ENCODE measurements around the gene STK33.
"Not testable (repeated sequence)": the region's sequence is repeated elsewhere in the genome, so short reads cannot be mapped to it uniquely, and the experiment has no call there.

STK33 gene

GRCh38 chr11:8543278-8543677 lies 50.8 kb downstream of the STK33 start:
- DNase-seq (ENCODE audit: low spot score) = no peak

- no peak for DNase-seq (ENCODE audit: low spot score)
Measured at GRCh38 chr11:8541448-8541847, 52.6 kb downstream of the STK33 start.

GRCh38 chr11:8533332-8533731 lies 60.7 kb downstream of the STK33 start:
- peak; percentile 1 for DNase-seq (ENCODE audit: low spot score)

- DNase-seq (ENCODE audit: low spot score) = no peak
Measured at GRCh38 chr11:8532475-8532874, 61.6 kb downstream of the STK33 start.

DNA sequence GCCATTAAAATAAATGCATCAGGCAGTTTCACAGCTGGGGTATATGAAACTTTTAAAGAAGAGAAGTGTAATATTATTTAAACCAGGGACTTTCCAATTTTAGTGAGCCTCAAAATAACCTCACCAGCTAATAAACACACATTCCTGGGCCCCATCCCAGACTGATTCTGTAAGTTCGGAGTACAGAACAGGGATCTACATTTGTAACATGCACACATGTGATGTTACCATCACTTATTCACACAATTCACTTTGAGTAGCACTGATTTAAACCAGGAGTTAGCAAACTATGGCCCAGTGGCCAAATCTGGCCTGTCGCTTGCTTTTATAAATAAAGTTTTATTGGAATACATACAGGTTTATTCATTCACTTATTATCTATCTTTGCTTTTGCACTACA lies 62.0 kb downstream of the STK33 start:
- DNase-seq (ENCODE audit: low spot score) = no peak

DNA sequence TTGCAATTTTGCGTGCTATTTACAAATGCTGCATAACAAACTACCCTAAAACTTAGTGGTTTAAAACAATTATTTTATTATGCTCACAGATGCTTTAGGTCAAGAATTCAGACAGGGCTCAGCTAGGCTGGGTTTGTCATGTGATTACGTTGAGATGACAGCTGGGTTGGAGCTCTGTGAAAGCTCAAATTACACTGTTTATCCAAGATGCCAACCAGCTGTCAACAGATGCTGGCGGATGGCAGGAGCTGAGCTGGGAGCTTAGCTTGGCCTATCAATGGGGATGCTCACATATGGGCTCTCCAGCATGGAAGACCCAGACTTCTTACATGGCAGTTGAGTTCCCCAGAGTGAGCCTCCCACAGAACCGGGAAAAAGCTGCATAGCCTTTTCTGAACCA lies 62.7 kb downstream of the STK33 start:
- DNase-seq (ENCODE audit: low spot score) = no peak

DNA sequence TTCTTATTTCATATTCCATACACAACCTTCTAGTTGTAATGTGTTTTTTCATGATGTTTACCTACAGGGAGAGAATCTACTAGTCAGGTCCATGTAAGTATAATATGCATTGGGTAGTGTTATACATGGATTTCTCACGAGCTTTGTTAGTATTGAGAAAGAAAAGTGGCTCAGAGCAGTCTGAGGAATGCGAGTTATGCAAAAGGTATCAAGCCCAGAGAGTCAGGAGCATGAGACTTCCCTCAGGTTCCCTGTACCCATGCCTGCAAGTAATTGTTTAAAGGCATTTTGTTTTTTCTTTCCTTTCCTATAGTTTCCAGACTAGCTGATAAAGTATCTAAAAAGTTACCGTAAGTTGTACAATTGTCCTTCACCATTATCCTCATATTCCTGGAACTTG lies 66.1 kb downstream of the STK33 start:
- DNase-seq (ENCODE audit: low spot score) = no peak

DNA sequence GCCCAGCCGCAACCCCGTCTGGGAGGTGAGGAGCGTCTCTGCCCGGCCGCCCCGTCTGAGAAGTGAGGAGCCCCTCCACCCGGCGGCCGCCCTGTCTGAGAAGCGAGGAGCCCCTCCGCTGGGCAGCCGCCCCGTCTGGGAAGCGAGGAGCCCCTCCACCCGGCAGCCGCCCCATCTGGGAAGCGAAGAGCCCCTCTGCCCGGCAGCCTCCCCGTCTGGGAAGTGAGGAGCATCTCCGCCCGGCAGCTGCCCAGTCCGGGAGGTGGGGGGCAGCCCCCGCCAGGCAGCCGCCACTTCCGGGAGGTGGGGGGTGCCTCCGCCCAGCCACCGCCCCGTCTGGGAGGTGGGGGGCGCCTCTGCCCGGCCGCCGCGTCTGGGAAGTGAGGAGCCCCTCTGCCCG lies 70.6 kb downstream of the STK33 start:
- no peak for DNase-seq (ENCODE audit: low spot score)

DNA sequence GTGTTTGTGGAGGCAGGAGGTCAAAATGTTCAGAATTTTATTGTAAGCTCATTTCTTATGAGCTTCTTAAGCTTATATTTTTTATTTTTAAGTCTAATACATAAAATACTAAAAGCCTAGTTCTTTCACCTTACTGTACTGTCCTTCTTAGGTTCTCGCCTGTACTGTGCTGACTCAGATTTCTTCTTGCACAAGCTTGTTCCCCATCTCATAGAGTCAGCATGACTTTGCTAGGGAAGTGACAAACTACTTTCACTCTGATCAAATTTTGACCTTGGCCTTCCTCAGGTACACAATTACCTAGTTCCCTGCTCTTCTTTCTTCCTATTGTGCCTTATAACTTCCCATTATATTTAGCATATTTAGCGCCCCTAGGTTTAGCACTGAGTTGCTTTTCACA lies 81.5 kb downstream of the STK33 start:
- no peak for DNase-seq (ENCODE audit: low spot score)

DNA sequence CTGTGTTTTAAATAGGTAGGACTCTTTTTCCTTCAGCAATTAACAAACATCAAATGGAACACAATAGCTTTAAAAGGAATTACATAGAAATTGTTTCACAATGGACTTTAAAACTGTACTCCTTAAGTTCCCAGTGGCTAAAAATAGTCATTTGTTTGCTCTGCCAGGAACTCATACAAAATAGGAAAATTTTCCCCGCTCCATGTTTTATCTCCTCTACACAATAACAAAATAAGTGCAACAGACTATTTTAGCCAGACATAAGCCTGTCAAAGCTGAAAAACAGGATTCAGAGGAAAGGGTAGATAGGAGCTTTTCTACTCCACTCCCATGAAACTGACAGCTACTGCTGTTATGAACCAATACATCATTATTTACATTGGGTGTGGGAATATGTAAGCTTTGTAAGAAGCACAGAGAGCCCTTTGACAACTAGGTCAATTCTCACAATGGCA lies 90.1 kb downstream of the STK33 start:
- no peak for DNase-seq (ENCODE audit: low spot score)

DNA sequence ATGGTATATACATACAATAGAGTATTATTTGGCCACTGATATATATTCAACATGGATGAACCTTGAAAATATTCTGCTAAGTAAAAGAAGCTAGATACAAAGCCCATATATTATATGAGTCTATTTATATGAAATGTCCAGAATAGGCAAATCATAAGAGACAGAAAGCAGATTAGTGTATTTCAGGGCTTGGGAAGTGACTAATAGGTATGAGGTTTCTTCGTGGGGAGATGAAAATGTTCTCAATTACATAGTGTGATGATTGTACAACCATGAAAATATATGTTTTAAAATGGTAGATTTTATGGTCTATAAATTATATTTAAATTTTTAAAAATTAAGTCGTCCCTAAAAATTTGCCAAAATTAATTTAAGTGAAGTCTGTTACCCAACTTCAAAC lies 92.2 kb downstream of the STK33 start:
- DNase-seq (ENCODE audit: low spot score) = no peak

DNA sequence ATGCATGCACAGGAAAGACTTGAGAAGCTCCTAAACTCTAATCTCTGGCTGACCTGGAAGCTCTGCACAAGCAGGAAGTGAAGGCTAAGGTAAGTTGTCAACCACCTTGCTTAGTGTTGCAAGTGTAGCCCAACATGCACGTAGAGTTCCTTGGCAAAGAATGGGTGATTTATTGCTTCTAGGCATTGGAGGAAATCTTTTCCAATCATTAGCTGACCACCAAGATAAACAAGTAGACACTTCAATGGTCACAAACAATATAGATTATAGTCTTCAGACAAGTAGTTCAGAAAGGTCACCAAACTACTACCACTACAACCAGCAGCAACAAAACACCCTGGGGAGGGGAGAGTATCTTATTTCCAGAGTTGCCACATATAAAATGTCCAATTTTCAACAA lies 105.6 kb downstream of the STK33 start:
- no peak for DNase-seq (ENCODE audit: low spot score)

DNA sequence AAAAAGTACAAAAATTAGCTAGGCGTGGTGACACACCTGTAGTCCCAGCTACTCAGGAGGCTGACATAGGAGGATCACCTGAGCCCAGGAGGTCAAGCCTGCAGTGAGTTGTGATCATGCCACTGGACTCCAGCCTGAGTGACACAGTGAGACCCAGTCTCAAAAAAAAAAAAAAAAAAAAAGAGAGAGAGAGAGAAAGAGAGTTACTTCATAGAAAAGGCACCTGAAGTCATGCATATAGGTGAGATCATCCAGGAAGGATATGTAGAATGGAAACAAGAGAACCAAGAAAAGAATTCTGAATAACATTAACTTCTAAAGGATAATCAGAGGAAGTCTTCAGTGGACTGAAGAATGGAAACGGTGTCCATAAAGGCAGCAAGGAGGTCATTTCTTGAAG lies 106.8 kb downstream of the STK33 start:
- DNase-seq (ENCODE audit: low spot score) = no peak

- no peak for DNase-seq (ENCODE audit: low spot score)
Measured at GRCh38 chr11:8484251-8484650, 109.8 kb downstream of the STK33 start.

- DNase-seq (ENCODE audit: low spot score) = no peak
Measured at GRCh38 chr11:8480858-8481257, 113.2 kb downstream of the STK33 start.

- no peak for DNase-seq (ENCODE audit: low spot score)
Measured at GRCh38 chr11:8477680-8478079, 116.3 kb downstream of the STK33 start.

DNA sequence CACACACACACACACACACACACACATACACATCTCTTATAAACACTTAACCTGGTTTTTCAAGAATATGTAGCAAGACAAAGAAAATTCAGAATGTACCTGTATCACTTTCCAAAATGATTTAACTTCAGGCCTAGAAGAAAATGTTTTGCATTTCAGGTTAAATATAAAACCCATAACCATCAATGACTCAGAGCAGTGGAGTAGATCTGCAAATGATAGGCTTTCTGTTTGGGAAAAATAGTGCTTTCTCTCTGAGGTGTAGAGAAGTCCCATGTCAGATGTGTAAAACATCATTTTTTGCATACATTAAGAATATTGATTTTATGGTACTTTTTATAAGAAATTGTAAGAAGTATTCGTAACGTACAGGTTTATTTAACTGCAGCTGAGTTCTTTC lies 116.9 kb downstream of the STK33 start:
- DNase-seq (ENCODE audit: low spot score) = no peak

DNA sequence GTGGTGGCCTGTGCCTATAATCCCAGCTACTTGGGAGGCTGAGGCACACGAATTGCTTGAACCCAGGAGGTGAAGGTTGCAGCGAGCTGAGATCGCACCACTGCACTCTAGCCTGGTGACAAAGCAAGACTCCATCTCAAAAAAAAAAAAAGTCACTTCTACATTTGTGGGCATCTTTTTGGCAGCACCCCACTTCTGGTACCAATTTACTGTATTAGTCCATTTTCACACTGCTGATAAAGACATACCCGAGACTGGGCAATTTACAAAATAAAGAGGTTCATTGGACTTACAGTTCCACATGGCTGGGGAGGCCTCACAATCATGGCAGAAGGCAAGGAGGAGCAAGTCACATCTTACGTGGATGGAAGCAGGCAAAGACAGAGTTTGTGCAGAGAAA lies 126.2 kb downstream of the STK33 start:
- DNase-seq (ENCODE audit: low spot score) = not testable (repeated sequence)

GRCh38 chr11:8467356-8467755 lies 126.7 kb downstream of the STK33 start:
- DNase-seq (ENCODE audit: low spot score) = not testable (repeated sequence)

DNA sequence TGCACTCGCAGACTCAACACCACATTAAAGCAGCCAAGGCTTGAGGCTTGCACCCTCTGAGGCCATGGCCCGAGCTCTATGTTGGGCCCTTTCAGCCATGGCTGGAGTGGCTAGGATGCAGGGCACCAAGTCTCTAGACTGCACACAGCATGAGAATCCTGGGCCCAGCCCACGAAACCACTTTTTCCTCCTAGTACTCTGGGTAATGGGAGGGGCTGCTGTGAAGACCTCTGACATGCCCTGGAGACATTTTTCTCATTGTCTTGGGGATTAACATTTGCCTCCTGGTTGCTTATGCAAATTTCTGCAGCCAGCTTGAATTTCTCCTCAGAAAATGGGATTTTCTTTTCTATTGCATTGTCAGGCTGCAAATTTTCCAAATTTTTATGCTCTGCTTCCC lies 127.1 kb downstream of the STK33 start:
- DNase-seq (ENCODE audit: low spot score) = not testable (repeated sequence)

- DNase-seq (ENCODE audit: low spot score) = no peak
Measured at GRCh38 chr11:8459711-8460399, 134.2 kb downstream of the STK33 start.

DNA sequence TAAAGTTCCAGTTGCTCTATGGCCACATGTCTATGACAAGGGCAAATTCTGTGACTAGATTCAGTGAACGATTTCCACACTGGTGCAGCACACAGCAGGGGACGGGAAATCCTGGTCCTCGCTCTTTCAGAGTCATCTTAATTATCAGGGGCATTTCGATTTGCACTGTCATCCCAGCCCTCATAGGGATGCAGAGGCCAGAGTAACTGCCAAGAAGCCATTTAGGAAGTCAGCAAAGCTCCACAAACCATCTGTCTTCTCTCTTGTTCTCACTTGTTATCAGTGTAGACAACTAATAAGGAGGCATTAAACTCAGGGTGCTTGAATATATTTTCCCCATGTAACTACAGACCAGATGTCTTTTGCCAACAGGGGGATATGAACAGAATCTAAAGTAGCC lies 151.7 kb downstream of the STK33 start:
- DNase-seq (ENCODE audit: low spot score) = peak; percentile 32

DNA sequence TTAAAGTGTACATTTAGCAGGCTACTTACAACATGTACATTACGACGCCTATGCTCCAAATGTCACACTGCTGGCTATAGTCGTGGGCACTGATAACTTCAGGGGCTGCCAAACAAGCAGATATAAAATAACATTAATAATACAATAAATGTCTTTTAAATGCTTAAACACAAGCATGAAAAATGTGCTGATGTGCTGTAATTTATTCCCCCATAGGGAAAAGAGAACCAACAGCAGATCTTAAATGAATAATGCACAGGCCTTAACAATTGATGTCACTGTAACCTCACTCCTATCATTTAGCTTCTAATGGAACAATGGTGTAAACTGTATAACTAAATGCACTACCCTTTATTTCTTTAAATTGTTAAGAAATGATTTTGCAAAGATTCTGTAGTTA lies 153.4 kb downstream of the STK33 start:
- DNase-seq (ENCODE audit: low spot score) = no peak

GRCh38 chr11:8429483-8429882 lies 164.5 kb downstream of the STK33 start:
- no peak for DNase-seq (ENCODE audit: low spot score)

DNA sequence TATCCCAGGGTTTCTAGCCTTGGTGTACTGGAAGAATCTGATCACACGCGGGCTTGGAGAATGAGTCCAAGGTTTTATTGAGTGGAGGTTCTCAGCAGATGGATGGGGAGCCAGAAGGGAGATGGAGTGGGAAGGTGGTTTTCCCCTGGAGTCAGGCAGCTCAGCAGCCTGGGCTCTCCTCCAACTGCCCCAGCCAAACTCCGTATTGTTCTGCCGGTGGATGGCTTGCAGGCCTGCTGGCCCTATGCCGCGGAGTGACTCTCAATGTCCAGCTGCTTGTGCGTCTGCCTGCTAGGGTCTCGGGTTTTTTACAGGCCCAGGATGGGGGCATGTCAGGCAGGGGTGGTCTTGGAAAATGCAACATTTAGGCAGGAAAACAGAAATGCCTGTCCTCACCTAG lies 168.0 kb downstream of the STK33 start:
- no peak for DNase-seq (ENCODE audit: low spot score)
